IPS-11a (cell line): ENCODE data around the gene NCKAP5.

Source experiments
- H3K4me3 ChIP-seq: one replicate; pipeline ENCODE4 v1.5.1; 2013; ENCODE audit warnings: low read depth, low read length, control low read depth

Gene NCKAP5

GRCh38 chr2:132915812-132916549 lies 652.3 kb downstream of the NCKAP5 start:
- no peak overlapping the region for H3K4me3 ChIP-seq

DNA sequence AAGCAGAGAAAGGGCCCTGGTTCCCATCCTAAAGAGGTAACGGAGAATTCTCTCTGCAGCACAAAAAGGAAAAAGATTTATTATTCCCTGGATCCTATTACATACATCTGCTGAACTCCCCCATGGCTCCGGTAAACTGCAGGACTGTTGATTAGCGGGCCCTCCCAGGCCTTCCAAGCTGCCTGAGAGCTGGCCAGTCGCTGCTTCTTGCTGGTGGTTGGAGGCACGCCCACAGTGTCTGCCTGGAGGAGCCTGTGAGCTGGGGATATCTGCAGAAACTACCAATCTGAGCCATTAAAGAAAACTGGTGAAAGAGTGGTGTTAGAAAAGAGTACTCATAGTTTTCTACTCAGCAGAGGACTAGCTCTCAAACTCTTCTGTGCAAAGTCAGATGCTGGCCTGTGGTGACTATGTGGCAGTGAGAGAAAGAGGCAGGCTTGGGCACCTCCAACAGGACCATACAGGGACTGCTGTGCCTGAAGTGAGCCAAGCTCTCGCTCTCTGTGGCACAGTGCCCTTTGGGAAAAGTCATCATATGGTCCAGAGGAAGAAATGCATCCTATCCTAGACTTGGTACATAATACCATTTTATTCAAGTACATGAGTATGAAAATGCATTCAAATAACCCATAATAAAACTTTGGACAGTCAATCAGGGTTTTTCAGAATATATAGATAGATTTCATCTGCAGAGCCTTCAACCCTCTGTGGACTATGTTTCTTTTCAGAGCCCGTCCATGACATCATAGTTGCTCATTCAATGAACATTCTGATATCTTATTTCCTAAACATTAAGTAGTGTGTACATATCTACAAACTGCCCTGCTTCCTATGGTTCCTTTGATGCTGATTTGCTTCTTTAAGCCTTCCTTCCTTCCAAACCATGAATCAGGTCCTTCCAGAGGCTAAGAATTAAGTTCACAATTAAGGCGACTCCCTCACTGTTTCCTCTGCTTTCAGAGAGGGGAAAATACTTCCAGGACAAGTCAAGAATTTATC lies 656.2 kb downstream of the NCKAP5 start:
- no peak overlapping the region for H3K4me3 ChIP-seq

DNA sequence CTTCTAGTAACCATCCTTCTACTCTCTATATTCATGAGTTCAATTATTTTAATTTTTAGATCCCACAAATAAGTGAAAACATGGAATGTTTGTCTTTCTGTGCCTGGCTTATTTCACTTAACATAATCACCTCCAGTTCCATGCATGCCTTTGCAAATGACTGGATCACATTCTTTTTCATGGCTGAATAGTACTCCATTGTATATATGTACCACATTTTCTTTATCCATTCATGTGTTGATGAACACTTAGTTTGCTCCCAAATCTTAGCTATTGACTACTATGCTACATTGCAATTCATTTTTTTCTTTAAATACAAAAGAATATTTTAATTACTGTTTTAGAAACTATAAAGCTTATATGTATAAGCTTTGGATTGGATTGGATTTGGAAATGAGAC lies 657.8 kb downstream of the NCKAP5 start:
- no peak overlapping the region for H3K4me3 ChIP-seq

DNA sequence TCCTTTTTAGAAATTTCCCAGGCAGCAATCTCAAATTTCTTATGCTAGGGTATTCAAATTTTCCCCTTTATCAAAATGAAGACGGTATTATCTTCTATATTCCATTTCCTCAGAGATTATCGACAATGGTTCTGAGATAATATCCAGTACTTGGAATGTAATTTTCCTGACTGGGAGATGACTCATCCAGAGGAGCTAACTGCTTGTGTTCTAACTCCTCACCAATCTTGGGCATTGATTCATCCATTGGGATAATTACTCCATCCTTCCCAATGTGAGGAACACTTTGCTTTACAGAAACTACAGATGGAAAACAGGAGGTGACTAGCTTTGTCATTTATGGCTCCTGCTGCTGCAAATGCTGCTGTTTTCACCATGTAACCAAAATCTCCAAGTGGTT lies 658.8 kb downstream of the NCKAP5 start:
- H3K4me3 ChIP-seq, result no peak overlapping the region

- no peak overlapping the region for H3K4me3 ChIP-seq
Measured at GRCh38 chr2:132904142-132904842, 664.0 kb downstream of the NCKAP5 start.

DNA sequence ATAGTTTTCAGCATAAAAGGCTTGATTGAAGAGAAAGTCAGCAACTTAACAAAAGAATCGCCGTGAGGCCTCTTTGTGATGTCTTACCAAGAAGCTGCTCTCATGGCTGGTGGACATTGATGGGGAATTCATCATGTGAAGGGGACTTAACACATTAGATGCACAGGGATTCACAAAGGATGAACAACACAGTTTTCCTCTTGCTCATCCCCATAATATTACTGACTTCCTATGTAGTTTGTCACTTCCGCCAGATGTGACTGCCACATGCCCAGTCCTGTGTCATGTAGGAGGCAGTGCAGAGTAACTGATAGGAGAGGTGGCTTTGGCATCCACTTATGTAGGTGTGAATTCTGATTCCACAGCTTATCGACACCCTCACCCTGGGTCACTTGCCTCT lies 665.6 kb downstream of the NCKAP5 start:
- H3K4me3 ChIP-seq, result no peak overlapping the region

GRCh38 chr2:132901661-132902060 lies 666.6 kb downstream of the NCKAP5 start:
- no peak overlapping the region for H3K4me3 ChIP-seq

GRCh38 chr2:132897111-132897510 lies 671.2 kb downstream of the NCKAP5 start:
- H3K4me3 ChIP-seq, result no peak overlapping the region

GRCh38 chr2:132896073-132896472 lies 672.2 kb downstream of the NCKAP5 start:
- no peak overlapping the region for H3K4me3 ChIP-seq

- H3K4me3 ChIP-seq, result no peak overlapping the region
Measured at GRCh38 chr2:132891498-132891897, 676.8 kb downstream of the NCKAP5 start.

GRCh38 chr2:132886574-132886973 lies 681.7 kb downstream of the NCKAP5 start:
- H3K4me3 ChIP-seq, result no peak overlapping the region

- H3K4me3 ChIP-seq, result no peak overlapping the region
Measured at GRCh38 chr2:132884705-132885104, 683.6 kb downstream of the NCKAP5 start.

DNA sequence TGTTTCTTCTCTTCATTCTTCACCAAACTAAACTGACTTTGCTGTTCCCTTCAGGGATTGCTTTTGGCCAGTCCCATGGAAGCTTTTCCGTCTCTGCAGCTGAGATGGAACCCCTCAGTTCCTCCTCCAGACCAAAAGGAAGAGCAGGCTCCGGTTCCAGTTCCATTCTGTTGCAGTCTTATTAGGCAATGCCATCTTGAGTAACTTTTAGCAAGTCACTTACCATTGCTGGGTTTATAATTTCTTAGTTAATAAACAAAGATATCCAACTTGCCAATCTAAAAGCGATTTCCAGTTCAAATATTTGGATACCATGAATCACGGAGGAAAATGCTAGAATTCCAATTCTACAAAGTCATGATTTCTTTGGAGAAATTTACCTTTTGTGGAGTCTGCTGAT lies 684.0 kb downstream of the NCKAP5 start:
- H3K4me3 ChIP-seq, result no peak overlapping the region

DNA sequence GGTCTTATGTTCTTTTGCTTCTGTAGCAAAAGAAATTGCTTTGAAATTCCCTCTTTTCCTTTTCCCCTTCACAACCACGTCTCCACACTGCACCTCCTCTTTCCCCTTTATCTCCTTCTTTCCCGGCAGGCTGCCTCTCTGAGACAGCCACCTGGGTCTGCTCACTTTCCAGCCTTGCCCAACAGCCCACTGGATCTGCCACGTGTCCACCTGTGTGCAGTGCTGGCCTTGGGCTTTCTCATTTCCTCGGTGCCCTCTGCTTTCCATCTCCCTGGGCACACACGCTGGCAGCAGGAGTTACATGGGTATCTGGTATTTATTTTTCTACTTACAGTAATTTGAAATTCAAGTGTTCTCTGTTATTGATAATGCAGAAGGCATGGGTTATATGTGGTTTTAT lies 684.8 kb downstream of the NCKAP5 start:
- no peak overlapping the region for H3K4me3 ChIP-seq

- no peak overlapping the region for H3K4me3 ChIP-seq
Measured at GRCh38 chr2:132881546-132881945, 686.7 kb downstream of the NCKAP5 start.

GRCh38 chr2:132877923-132878322 lies 690.3 kb downstream of the NCKAP5 start:
- H3K4me3 ChIP-seq, result no peak overlapping the region

- H3K4me3 ChIP-seq, result no peak overlapping the region
Measured at GRCh38 chr2:132876745-132877391, 691.4 kb downstream of the NCKAP5 start.

DNA sequence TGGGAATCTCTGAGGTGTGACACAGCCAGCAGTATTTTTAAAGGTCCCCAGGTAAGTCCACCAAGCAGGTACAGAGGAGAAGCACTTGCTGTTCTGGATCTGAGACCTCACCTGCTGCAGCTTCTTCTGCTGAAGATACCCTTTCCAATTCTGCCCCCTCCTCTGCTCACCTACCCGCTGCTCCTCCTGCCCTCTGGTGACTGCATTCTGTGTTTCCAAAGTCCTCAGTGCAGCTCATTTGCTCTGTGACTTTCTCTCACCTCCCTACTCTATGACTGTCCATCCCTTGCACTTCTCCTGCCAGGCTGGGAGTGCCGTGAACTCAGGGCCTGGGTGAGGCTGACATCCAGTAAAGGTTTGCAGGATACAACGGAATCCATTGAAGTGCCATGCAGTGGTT lies 693.1 kb downstream of the NCKAP5 start:
- H3K4me3 ChIP-seq, result no peak overlapping the region

DNA sequence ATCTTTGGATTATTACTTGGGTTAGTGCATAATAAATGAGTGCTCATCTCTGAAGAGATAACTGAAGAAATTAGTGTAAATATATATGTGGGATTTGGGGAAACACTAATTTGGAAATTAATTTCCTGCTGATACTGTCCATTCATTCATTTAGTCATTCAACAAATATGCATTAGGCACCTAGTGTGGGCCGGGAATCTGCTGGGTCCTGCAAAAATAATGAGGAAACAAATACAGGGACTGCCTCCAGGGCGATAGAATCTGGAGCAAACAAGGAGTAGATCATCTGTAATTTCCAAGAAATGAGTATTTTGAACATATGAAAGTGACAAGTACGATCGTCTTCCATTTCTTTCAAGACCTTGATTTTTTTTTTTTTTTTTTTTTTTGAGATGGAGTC lies 694.5 kb downstream of the NCKAP5 start:
- H3K4me3 ChIP-seq, result no peak overlapping the region

GRCh38 chr2:132871831-132872230 lies 696.4 kb downstream of the NCKAP5 start:
- no peak overlapping the region for H3K4me3 ChIP-seq

GRCh38 chr2:132863961-132864360 lies 704.3 kb downstream of the NCKAP5 start:
- H3K4me3 ChIP-seq, result no peak overlapping the region
